HCT116 (cell line): ENCODE results near the gene LIG3.

ENCODE experiments used
- CEBPB ChIP-seq: IDR thresholded peaks from 2 replicates; pipeline ENCODE4 v1.6.1; 2012; ENCODE audit warnings: low read depth
- EGR1 ChIP-seq: IDR thresholded peaks from 2 replicates; pipeline ENCODE4 v1.6.1; 2012; ENCODE audit warnings: low read depth
- EZH2 ChIP-seq: fragments of 200-600 bp; sonication (generic); IDR thresholded peaks from 2 replicates; pipeline ENCODE4 v1.6.1; 2017; ENCODE audit warnings: antibody characterized with exemption, mixed run types
- POLR2A ChIP-seq: IDR thresholded peaks from 2 replicates; pipeline ENCODE4 v1.7.0; 2011; ENCODE audit warnings: borderline replicate concordance; ENCODE audit not compliant: insufficient read depth, insufficient read length; ENCODE audit errors: extremely low read depth
- POLR2AphosphoS5 ChIP-seq: IDR thresholded peaks from 2 replicates; pipeline ENCODE4 v1.6.1; 2011; ENCODE audit warnings: mild to moderate bottlenecking, low read depth, low read length, moderate library complexity
- RAD21 ChIP-seq: IDR thresholded peaks from 2 replicates; pipeline ENCODE4 v1.6.1; 2012; ENCODE audit warnings: low read depth, mild to moderate bottlenecking
- SIN3A ChIP-seq: IDR thresholded peaks from 2 replicates; pipeline ENCODE4 v1.6.1; 2012; ENCODE audit warnings: low read depth
- SP1 ChIP-seq: IDR thresholded peaks from 2 replicates; pipeline ENCODE4 v1.6.1; 2012; ENCODE audit warnings: low read depth
- ZNF274 ChIP-seq: fragments of 200-500 bp; sonication (Bioruptor generic); IDR thresholded peaks from 2 replicates; pipeline ENCODE4 v1.6.1; 2014; ENCODE audit warnings: mild to moderate bottlenecking, low read depth, low read length, inconsistent platforms
- TF ChIP-seq, protein P1 (sequence below), 3 experiments: fragments of 200-600 bp in 1 of 3; sonication (generic) in 1 of 3; IDR thresholded peaks in 2 of 3; conservative IDR thresholded peaks in 1 of 3; 2 replicates each; pipeline ENCODE4 v1.5.1; 2012 to 2017; ENCODE audit warnings: low read depth in 2 of 3, low read length in 2 of 3, antibody characterized with exemption in 1 of 3, borderline replicate concordance in 1 of 3, control low read depth in 1 of 3, mild to moderate bottlenecking in 1 of 3, mixed read lengths in 1 of 3, mixed run types in 1 of 3, moderate library complexity in 1 of 3; ENCODE audit not compliant: insufficient read depth in 1 of 3
- TF ChIP-seq, protein P2 (sequence below): IDR thresholded peaks from 2 replicates; pipeline ENCODE4 v1.6.1; 2011; ENCODE audit warnings: mild to moderate bottlenecking, low read length, moderate library complexity; ENCODE audit not compliant: insufficient replicate concordance; ENCODE audit errors: extremely low read depth

DNA sequence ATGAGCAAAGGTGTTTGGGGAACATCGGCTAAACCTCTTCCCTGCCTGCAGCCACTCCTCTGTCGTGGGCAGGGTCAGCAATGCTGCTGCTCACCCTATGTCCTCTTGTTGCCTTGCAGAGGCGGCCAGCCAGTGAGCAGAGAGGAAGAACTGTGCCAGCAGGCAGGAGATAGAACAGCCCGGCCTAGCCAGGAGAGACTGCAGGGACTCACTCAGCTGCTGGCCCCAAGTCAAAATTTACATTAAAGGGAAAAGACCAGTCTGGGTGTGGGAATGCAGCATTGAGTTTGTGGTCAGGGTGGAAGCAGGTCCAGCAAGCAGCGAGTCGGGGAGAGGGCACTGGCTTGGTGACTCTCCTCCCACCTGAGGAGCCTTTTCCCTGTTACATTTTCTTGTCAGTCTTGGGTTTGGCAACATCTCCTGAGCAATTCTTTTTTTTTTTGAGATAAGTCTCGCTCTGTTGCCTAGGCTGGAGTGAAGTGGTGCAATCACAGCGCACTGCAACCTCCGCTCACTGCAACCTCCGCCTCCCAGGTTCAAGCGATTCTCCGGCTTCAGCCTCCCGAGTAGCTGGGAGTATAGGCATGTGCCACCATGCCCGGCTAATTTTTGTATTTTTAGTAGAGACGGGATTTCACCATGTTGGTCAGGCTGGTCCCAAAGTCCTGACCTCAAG, 22.7 kb downstream of the LIG3 start:
- TF ChIP-seq POLR2A (no peak), POLR2AphosphoS5 (no peak), CEBPB (no peak), SP1 (no peak), SIN3A (no peak), RAD21 (no peak), EZH2 (no peak), ZNF274 (no peak), EGR1 (no peak)
- TF ChIP-seq, protein P1, sequence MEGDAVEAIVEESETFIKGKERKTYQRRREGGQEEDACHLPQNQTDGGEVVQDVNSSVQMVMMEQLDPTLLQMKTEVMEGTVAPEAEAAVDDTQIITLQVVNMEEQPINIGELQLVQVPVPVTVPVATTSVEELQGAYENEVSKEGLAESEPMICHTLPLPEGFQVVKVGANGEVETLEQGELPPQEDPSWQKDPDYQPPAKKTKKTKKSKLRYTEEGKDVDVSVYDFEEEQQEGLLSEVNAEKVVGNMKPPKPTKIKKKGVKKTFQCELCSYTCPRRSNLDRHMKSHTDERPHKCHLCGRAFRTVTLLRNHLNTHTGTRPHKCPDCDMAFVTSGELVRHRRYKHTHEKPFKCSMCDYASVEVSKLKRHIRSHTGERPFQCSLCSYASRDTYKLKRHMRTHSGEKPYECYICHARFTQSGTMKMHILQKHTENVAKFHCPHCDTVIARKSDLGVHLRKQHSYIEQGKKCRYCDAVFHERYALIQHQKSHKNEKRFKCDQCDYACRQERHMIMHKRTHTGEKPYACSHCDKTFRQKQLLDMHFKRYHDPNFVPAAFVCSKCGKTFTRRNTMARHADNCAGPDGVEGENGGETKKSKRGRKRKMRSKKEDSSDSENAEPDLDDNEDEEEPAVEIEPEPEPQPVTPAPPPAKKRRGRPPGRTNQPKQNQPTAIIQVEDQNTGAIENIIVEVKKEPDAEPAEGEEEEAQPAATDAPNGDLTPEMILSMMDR (IDR thresholded peaks at IDR 0.05 in 2 of 3, conservative IDR thresholded peaks at IDR 0.05 in 1 of 3; ENCODE audit: borderline replicate concordance in 1 of 3, insufficient read depth in 1 of 3, low read depth in 2 of 3, low read length in 2 of 3), result no peak
- TF ChIP-seq, protein P2, sequence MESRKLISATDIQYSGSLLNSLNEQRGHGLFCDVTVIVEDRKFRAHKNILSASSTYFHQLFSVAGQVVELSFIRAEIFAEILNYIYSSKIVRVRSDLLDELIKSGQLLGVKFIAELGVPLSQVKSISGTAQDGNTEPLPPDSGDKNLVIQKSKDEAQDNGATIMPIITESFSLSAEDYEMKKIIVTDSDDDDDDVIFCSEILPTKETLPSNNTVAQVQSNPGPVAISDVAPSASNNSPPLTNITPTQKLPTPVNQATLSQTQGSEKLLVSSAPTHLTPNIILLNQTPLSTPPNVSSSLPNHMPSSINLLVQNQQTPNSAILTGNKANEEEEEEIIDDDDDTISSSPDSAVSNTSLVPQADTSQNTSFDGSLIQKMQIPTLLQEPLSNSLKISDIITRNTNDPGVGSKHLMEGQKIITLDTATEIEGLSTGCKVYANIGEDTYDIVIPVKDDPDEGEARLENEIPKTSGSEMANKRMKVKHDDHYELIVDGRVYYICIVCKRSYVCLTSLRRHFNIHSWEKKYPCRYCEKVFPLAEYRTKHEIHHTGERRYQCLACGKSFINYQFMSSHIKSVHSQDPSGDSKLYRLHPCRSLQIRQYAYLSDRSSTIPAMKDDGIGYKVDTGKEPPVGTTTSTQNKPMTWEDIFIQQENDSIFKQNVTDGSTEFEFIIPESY, result no peak
